ENCODE results near the gene CCDC12. TPM values are rescaled to one million over a fixed set of nuclear protein-coding genes. Genes with fewer than 3 reads are reported as not detected.

The CCDC12 gene
- total RNA-seq, 1 donor from 2014 or later, result 40.5 TPM

- DNase-seq (ENCODE audit: low read depth, low spot score), result no peak
These were observed 31.1 kb upstream of the CCDC12 start for GRCh38 chr3:47007482-47008233.

- DNase-seq (ENCODE audit: low read depth, low spot score), result no peak
These were observed 30.5 kb upstream of the CCDC12 start for GRCh38 chr3:47007001-47007400.

GRCh38 chr3:47006145-47006651, 29.7 kb upstream of the CCDC12 start:
- no peak for DNase-seq (ENCODE audit: low read depth, low spot score)

GRCh38 chr3:47005212-47006144, 28.9 kb upstream of the CCDC12 start:
- DNase-seq (ENCODE audit: low read depth, low spot score), result no peak

GRCh38 chr3:47004369-47005211, 28.0 kb upstream of the CCDC12 start:
- DNase-seq (ENCODE audit: low read depth, low spot score), result no peak

- no peak for DNase-seq (ENCODE audit: low read depth, low spot score)
These were observed 27.2 kb upstream of the CCDC12 start for GRCh38 chr3:47003461-47004368.

GRCh38 chr3:47003056-47003410, 26.5 kb upstream of the CCDC12 start:
- DNase-seq (ENCODE audit: low read depth, low spot score), result no peak

- no peak for DNase-seq (ENCODE audit: low read depth, low spot score)
These were observed 25.9 kb upstream of the CCDC12 start for GRCh38 chr3:47002171-47003055.

- DNase-seq (ENCODE audit: low read depth, low spot score), result no peak
These were observed 25.2 kb upstream of the CCDC12 start for GRCh38 chr3:47001731-47002170.

- no peak for DNase-seq (ENCODE audit: low read depth, low spot score)
These were observed 24.6 kb upstream of the CCDC12 start for GRCh38 chr3:47000922-47001730.

- no peak for DNase-seq (ENCODE audit: low read depth, low spot score)
These were observed 23.8 kb upstream of the CCDC12 start for GRCh38 chr3:47000198-47000815.

- no peak for DNase-seq (ENCODE audit: low read depth, low spot score)
These were observed 23.1 kb upstream of the CCDC12 start for GRCh38 chr3:46999516-47000197.

GRCh38 chr3:46998852-46999515, 22.4 kb upstream of the CCDC12 start:
- DNase-seq (ENCODE audit: low read depth, low spot score), result no peak

- no peak for DNase-seq (ENCODE audit: low read depth, low spot score)
These were observed 21.7 kb upstream of the CCDC12 start for GRCh38 chr3:46998121-46998851.

- DNase-seq (ENCODE audit: low read depth, low spot score), result no peak
These were observed 21.0 kb upstream of the CCDC12 start for GRCh38 chr3:46997453-46998091.
